Esophagus squamous epithelium (tissue), 4 donors: ENCODE measurements around the gene DUS1L.

Source experiments
- CTCF ChIP-seq, 6 experiments: fragments of 450-650 bp in 4 of 6; fragments of 200-600 bp in 2 of 6; sonication (generic) in 2 of 6; IDR thresholded peaks; one replicate each; pipeline ENCODE4 v1.5.1; 2016 to 2019; ENCODE audit warnings: antibody characterized with exemption in 6 of 6, mild to moderate bottlenecking in 4 of 6, moderate library complexity in 4 of 6
- POLR2A ChIP-seq, 4 donors: fragments of 450-650 bp; IDR thresholded peaks; one replicate each; pipeline ENCODE4 v1.6.1; 2017; ENCODE audit warnings: antibody characterized with exemption in 4 of 4, mild to moderate bottlenecking in 4 of 4, moderate library complexity in 3 of 4

- TF ChIP-seq CTCF (IDR thresholded peaks at IDR 0.05) = no peak
- TF ChIP-seq POLR2A (IDR thresholded peaks at IDR 0.05) = no peak
These were observed 17.0 kb downstream of the DUS1L start for GRCh38 chr17:82048571-82048971.
